Measurements from ENCODE around the gene HHIPL1.
A peak's percentile ranks its signal among the peaks of the same experiment; 100 is the strongest.

HHIPL1 gene

GRCh38 chr14:99681832-99682148 lies 36.9 kb downstream of the HHIPL1 start:
- Histone ChIP-seq H3K4me1 (ENCODE audit: insufficient read depth, low read length) (peaks cover 29% of the 10 kb centered on the region), H3K9me3 (ENCODE audit: low read length) (peaks cover 3% of the 10 kb centered on the region), H3K27me3 (ENCODE audit: insufficient read depth, low read length) (no peaks in the 10 kb centered on the region), H3K4me3 (ENCODE audit: low read length) (no peak overlapping the region), H2AFZ (ENCODE audit: low read depth, low read length) (no peak overlapping the region), H3K36me3 (ENCODE audit: insufficient read depth, low read length) (no peaks in the 10 kb centered on the region)

- H3K27me3 ChIP-seq (ENCODE audit: insufficient read depth, low read length): no peaks in the 10 kb centered on the region
- H3K4me1 ChIP-seq (ENCODE audit: insufficient read depth, low read length): peaks cover 29% of the 10 kb centered on the region
- H3K4me3 ChIP-seq (ENCODE audit: low read length): peak overlapping the region; percentile 84
- no peaks in the 10 kb centered on the region for H3K36me3 ChIP-seq (ENCODE audit: insufficient read depth, low read length)
- H3K9me3 ChIP-seq (ENCODE audit: low read length): peaks cover under 1% of the 10 kb centered on the region
- H2AFZ ChIP-seq (ENCODE audit: low read depth, low read length): peak overlapping the region; percentile 94
These were observed 38.1 kb downstream of the HHIPL1 start for GRCh38 chr14:99682809-99683618.

GRCh38 chr14:99683619-99684409 lies 38.9 kb downstream of the HHIPL1 start, which contains the start of gene CYP46A1:
TSS of gene CYP46A1 (plus strand) at chr14:99684298. CDS start at chr14:99684418, 120 bp downstream.
- Histone ChIP-seq H3K9me3 (ENCODE audit: low read length) (no peaks in the 10 kb centered on the region), H2AFZ (ENCODE audit: low read depth, low read length) (peak within 1 kb of the TSS; percentile 94), H3K27me3 (ENCODE audit: insufficient read depth, low read length) (no peaks in the 10 kb centered on the region), H3K4me3 (ENCODE audit: low read length) (peak within 1 kb of the TSS; percentile 84), H3K4me1 (ENCODE audit: insufficient read depth, low read length) (peaks cover 29% of the 10 kb centered on the region), H3K36me3 (ENCODE audit: insufficient read depth, low read length) (no peaks in the 10 kb centered on the region)

DNA sequence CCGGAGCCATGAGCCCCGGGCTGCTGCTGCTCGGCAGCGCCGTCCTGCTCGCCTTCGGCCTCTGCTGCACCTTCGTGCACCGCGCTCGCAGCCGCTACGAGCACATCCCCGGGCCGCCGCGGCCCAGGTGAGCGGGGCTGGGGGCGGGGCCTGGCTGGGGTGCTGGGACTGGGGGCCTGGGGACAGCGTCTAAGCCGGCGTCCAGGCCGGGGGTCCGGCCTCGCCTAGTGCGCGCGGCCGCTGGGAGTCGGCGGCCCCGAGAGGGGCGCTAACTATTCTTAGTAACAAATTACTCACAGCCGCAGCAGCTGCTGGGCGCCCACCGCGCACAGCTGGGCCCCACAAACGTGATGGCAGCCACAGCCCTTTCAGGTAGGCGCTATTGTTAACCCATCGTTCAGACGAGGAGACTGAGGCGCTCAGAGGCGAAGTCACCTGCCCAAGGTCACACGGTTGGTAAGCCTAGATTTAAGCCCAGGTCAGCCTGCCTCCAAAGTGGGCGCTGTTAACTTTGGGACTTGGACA lies 39.5 kb downstream of the HHIPL1 start:
- H3K4me3 ChIP-seq (ENCODE audit: low read length): peak overlapping the region; percentile 66
- H3K36me3 ChIP-seq (ENCODE audit: insufficient read depth, low read length): no peaks in the 10 kb centered on the region
- H2AFZ ChIP-seq (ENCODE audit: low read depth, low read length): peak overlapping the region; percentile 62
- H3K9me3 ChIP-seq (ENCODE audit: low read length): no peaks in the 10 kb centered on the region
- no peaks in the 10 kb centered on the region for H3K27me3 ChIP-seq (ENCODE audit: insufficient read depth, low read length)
- peaks cover 29% of the 10 kb centered on the region for H3K4me1 ChIP-seq (ENCODE audit: insufficient read depth, low read length)

- H3K9me3 ChIP-seq (ENCODE audit: low read length): no peaks in the 10 kb centered on the region
- no peaks in the 10 kb centered on the region for H3K27me3 ChIP-seq (ENCODE audit: insufficient read depth, low read length)
- H2AFZ ChIP-seq (ENCODE audit: low read depth, low read length): no peak overlapping the region
- H3K36me3 ChIP-seq (ENCODE audit: insufficient read depth, low read length): no peaks in the 10 kb centered on the region
- peak overlapping the region; percentile 66 for H3K4me3 ChIP-seq (ENCODE audit: low read length)
- H3K4me1 ChIP-seq (ENCODE audit: insufficient read depth, low read length): peaks cover 29% of the 10 kb centered on the region
These were observed 40.2 kb downstream of the HHIPL1 start for GRCh38 chr14:99685151-99685591.

GRCh38 chr14:99685596-99685995 lies 40.7 kb downstream of the HHIPL1 start:
- no peaks in the 10 kb centered on the region for H3K9me3 ChIP-seq (ENCODE audit: low read length)
- H3K27me3 ChIP-seq (ENCODE audit: insufficient read depth, low read length): no peaks in the 10 kb centered on the region
- peaks cover 29% of the 10 kb centered on the region for H3K4me1 ChIP-seq (ENCODE audit: insufficient read depth, low read length)
- no peaks in the 10 kb centered on the region for H3K36me3 ChIP-seq (ENCODE audit: insufficient read depth, low read length)
- H2AFZ ChIP-seq (ENCODE audit: low read depth, low read length): no peak overlapping the region
- no peak overlapping the region for H3K4me3 ChIP-seq (ENCODE audit: low read length)

- H3K9me3 ChIP-seq (ENCODE audit: low read length): no peaks in the 10 kb centered on the region
- peaks cover 29% of the 10 kb centered on the region for H3K4me1 ChIP-seq (ENCODE audit: insufficient read depth, low read length)
- no peak overlapping the region for H3K4me3 ChIP-seq (ENCODE audit: low read length)
- no peaks in the 10 kb centered on the region for H3K36me3 ChIP-seq (ENCODE audit: insufficient read depth, low read length)
- no peak overlapping the region for H2AFZ ChIP-seq (ENCODE audit: low read depth, low read length)
- no peaks in the 10 kb centered on the region for H3K27me3 ChIP-seq (ENCODE audit: insufficient read depth, low read length)
These were observed 41.8 kb downstream of the HHIPL1 start for GRCh38 chr14:99686557-99687283.

DNA sequence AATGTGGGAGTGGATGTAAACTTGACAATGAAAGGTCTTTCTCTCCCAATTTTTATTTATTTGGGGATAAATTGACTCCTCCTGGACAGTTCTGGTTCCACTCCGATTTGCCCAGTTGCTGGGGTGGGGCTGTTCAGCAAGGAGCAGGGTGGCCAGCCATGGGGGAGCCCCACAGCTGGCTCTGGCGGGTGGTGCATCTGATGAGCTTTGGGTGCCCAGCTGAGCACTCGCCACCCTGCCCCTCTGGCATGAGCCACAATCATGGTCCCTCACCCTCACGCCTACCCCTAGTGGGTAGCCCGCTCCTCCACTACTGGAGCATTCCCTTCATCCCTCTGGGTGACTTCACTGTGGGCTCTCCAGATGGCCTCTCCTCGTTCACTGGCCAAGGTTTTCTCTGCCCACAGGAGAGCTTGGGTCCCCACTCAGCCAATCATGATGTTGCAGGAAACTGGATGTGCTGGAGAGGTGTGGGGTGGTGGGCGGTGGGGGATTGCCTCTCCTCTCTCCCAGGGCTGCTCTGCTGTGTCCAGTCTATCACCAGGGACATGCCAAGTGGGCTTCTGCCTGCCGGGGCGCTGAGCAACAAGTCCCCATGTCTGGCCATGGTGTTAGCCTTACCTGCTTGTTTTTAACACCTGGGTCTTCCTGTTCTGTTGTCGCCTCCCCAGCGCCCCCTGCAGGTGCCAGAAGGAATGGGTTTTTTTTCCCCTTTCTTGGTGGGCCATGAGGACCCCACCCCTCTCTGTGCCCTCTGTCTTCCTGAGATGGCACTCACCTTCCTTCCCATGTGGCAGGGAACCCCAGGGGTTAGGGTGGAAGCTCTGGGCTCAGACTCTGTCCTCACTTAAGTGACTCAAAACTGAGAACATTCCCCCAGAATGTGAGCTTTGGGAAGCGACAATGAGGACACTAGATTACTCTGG lies 42.6 kb downstream of the HHIPL1 start:
- H3K4me1 ChIP-seq (ENCODE audit: insufficient read depth, low read length): peaks cover 26% of the 10 kb centered on the region
- no peak overlapping the region for H3K4me3 ChIP-seq (ENCODE audit: low read length)
- H3K9me3 ChIP-seq (ENCODE audit: low read length): no peaks in the 10 kb centered on the region
- no peaks in the 10 kb centered on the region for H3K27me3 ChIP-seq (ENCODE audit: insufficient read depth, low read length)
- H2AFZ ChIP-seq (ENCODE audit: low read depth, low read length): no peak overlapping the region
- H3K36me3 ChIP-seq (ENCODE audit: insufficient read depth, low read length): no peaks in the 10 kb centered on the region

DNA sequence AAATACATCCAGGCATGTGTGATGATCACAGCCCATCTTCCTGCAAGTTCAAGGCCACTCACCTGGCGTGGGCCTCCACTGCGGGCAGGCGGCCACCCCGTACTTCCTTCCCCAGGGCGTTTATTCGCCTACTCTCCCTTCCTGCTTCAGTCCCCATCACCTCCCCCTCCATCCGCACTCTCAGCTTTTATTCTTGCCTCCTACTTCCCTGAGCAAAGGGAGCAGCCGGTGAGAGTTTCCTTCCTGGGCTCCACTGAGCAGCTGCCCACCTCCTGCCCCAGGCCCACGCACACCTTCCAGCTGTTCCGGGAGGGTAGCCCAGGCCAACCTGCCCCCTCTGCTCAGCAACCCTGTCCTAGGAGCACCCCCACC lies 43.3 kb downstream of the HHIPL1 start:
- Histone ChIP-seq H3K4me3 (ENCODE audit: low read length) (no peak overlapping the region), H3K9me3 (ENCODE audit: low read length) (no peaks in the 10 kb centered on the region), H2AFZ (ENCODE audit: low read depth, low read length) (no peak overlapping the region), H3K4me1 (ENCODE audit: insufficient read depth, low read length) (peaks cover 21% of the 10 kb centered on the region), H3K36me3 (ENCODE audit: insufficient read depth, low read length) (no peaks in the 10 kb centered on the region), H3K27me3 (ENCODE audit: insufficient read depth, low read length) (no peaks in the 10 kb centered on the region)

DNA sequence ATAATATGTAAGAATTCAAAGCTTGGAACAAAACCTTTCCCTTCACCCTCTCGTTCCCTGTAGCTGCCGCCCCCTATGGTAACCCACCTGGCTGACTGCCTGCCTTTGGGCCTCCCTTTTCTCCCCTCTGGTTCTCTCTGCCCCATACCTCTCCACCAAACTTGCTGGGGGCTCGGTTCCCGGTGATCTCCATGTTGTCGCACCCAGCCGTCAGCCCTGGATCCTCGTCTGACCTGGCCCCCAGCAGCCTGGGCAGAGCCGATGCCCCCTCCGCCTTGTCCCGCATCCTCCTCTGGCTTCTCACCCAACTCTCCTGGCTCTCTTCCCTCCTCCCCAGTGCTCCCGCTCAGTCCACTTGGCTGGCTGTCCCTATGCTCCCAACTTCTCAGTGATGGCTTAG lies 43.7 kb downstream of the HHIPL1 start:
- H2AFZ ChIP-seq (ENCODE audit: low read depth, low read length): no peak overlapping the region

GRCh38 chr14:99689266-99690236 lies 44.6 kb downstream of the HHIPL1 start:
- Histone ChIP-seq H2AFZ (ENCODE audit: low read depth, low read length) (no peak overlapping the region), H3K9me3 (ENCODE audit: low read length) (peaks cover 3% of the 10 kb centered on the region), H3K27me3 (ENCODE audit: insufficient read depth, low read length) (no peaks in the 10 kb centered on the region), H3K4me3 (ENCODE audit: low read length) (no peak overlapping the region), H3K4me1 (ENCODE audit: insufficient read depth, low read length) (peaks cover 18% of the 10 kb centered on the region), H3K36me3 (ENCODE audit: insufficient read depth, low read length) (no peaks in the 10 kb centered on the region)

More for the DNA sequence above, 43.7 kb downstream of the HHIPL1 start:
- Histone ChIP-seq H3K9me3 (ENCODE audit: low read length) (no peaks in the 10 kb centered on the region), H3K4me1 (ENCODE audit: insufficient read depth, low read length) (peaks cover 19% of the 10 kb centered on the region), H3K4me3 (ENCODE audit: low read length) (no peak overlapping the region), H3K36me3 (ENCODE audit: insufficient read depth, low read length) (no peaks in the 10 kb centered on the region), H3K27me3 (ENCODE audit: insufficient read depth, low read length) (no peaks in the 10 kb centered on the region)

All from neuron (in vitro differentiated cells).